Coronary artery (tissue), 2 donors: ENCODE data around the gene GPR151.

Experiments
- DNase-seq: peaks from one replicate; pipeline ENCODE4 v3.0.0-alpha.2; 2017; ENCODE audit warnings: low spot score
- H3K27ac ChIP-seq, 2 donors: fragments of 200-600 bp; sonication (generic); one replicate each; pipeline ENCODE4 v1.5.1; 2016 to 2019
- H3K4me3 ChIP-seq: fragments of 200-600 bp; sonication (generic); 2 replicates; pipeline ENCODE4 v1.5.1; 2016; ENCODE audit warnings: mild to moderate bottlenecking, moderate library complexity
- TF ChIP-seq, protein P1 (sequence below): fragments of 200-600 bp; sonication (generic); IDR thresholded peaks from one replicate; pipeline ENCODE4 v1.5.1; 2019; ENCODE audit warnings: antibody characterized with exemption

GPR151 gene

DNA sequence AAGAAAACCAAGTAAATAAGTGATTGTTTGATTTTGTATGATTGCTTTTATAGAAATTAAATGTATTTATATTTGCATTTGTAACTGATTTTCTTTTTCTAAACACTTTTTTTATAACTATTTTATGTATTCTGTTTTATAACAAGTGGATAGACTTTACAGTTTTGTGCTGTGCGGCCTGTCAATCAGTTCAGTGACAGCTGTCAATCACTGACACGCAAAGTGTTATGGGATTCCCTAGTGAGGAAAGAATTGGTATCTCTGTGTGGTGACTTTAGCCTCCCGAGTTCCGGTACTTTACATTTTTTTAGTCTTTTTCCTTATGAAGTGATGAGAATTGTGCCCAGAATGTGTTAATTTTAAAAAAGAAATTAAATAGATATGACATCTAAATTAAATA is 16.3 kb downstream of the GPR151 start:
- TF ChIP-seq, protein P1, sequence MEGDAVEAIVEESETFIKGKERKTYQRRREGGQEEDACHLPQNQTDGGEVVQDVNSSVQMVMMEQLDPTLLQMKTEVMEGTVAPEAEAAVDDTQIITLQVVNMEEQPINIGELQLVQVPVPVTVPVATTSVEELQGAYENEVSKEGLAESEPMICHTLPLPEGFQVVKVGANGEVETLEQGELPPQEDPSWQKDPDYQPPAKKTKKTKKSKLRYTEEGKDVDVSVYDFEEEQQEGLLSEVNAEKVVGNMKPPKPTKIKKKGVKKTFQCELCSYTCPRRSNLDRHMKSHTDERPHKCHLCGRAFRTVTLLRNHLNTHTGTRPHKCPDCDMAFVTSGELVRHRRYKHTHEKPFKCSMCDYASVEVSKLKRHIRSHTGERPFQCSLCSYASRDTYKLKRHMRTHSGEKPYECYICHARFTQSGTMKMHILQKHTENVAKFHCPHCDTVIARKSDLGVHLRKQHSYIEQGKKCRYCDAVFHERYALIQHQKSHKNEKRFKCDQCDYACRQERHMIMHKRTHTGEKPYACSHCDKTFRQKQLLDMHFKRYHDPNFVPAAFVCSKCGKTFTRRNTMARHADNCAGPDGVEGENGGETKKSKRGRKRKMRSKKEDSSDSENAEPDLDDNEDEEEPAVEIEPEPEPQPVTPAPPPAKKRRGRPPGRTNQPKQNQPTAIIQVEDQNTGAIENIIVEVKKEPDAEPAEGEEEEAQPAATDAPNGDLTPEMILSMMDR: no peak
- DNase-seq: no peak
- Histone ChIP-seq H3K27ac (no peak overlapping the region), H3K4me3 (no peak overlapping the region)

- DNase-seq: no peak
- TF ChIP-seq, protein P1: no peak
- Histone ChIP-seq H3K27ac (no peak overlapping the region), H3K4me3 (no peak overlapping the region)
These were observed 21.3 kb downstream of the GPR151 start for GRCh38 chr5:146494656-146495055.

- no peak for DNase-seq
- TF ChIP-seq, protein P1: no peak
- H3K27ac ChIP-seq: no peak overlapping the region
- H3K4me3 ChIP-seq: no peak overlapping the region
These were observed 25.7 kb downstream of the GPR151 start for GRCh38 chr5:146490089-146490843.

DNA sequence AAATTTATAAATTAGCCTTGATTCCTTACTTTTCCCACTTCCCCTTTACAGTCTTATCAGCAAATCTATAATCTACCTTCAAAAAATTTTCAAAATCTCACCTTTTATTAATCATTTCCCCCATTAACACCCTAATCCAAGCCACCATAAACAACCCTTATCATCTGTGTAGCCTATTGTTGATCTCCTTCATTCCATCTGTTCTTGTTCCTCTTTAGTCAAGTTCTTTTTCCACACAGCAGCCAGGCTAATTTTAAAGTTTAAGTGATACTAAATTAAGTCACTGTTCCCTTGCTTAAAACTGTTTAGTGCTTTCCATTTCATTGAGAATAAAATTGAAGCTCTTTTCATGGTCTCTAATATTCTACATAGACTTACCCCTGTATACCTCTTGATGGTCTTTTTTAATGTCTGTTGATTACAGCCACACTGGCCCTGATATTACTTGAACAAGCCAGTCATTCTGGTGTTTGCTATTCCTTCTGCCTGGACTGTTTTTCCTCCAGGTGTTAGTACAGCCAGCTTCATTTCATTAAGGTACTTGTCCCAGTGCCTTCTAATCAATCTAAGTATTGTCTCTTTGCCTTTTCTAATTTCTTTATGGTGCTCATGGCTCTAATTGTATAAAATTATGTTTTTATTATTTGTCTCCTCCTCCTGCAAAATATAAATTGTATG is 31.1 kb downstream of the GPR151 start:
- TF ChIP-seq, protein P1: no peak
- H3K27ac ChIP-seq: no peak overlapping the region
- H3K4me3 ChIP-seq: no peak overlapping the region
- DNase-seq: no peak

DNA sequence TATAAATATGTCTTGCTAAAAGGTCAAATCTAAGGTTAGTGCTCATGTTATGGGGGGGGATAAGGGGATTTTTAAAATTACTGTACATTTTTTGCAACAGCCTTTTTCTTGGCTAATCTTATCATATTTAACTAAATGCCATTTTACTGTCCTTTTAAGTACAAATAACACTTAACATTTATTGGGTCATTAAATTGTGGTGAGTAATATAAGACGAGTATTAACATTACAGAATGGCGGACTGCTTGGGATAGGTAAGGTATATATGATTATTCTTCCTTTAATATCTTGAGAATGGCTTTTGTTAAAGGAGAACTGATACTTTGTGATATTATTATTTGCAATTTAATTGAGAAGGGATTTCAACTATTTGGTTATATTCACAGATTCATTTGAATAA is 33.2 kb downstream of the GPR151 start:
- H3K4me3 ChIP-seq: no peak overlapping the region
- no peak overlapping the region for H3K27ac ChIP-seq
- DNase-seq: no peak
- TF ChIP-seq, protein P1: no peak

- no peak for DNase-seq
- TF ChIP-seq, protein P1: no peak
- Histone ChIP-seq H3K27ac (no peak overlapping the region), H3K4me3 (no peak overlapping the region)
These were observed 40.1 kb downstream of the GPR151 start for GRCh38 chr5:146475906-146476305.
